Measurements from ENCODE around the gene POLR1D.

POLR1D gene

GRCh38 chr13:27621366-27622101 lies at the start of gene POLR1D:
TSS of gene POLR1D (plus strand) at chr13:27621892. CDS start at chr13:27621984, 92 bp downstream.
- peak; percentile 84 for DNase-seq

- no peak for DNase-seq
These were observed 49.3 kb upstream of the POLR1D start for GRCh38 chr13:27572234-27572901.

- no peak for DNase-seq
These were observed 48.4 kb upstream of the POLR1D start for GRCh38 chr13:27573265-27573664.

- DNase-seq: no peak
These were observed 47.0 kb upstream of the POLR1D start for GRCh38 chr13:27574661-27575060.

GRCh38 chr13:27578121-27579030 lies 43.3 kb upstream of the POLR1D start:
- DNase-seq: no peak

GRCh38 chr13:27583645-27584044 lies 38.0 kb upstream of the POLR1D start:
- no peak for DNase-seq

- DNase-seq: no peak
These were observed 34.5 kb upstream of the POLR1D start for GRCh38 chr13:27587095-27587746.

- DNase-seq: no peak
These were observed 33.3 kb upstream of the POLR1D start for GRCh38 chr13:27588405-27588804.

GRCh38 chr13:27592865-27593264 lies 28.8 kb upstream of the POLR1D start:
- no peak for DNase-seq

GRCh38 chr13:27593267-27593666 lies 28.4 kb upstream of the POLR1D start:
- no peak for DNase-seq

GRCh38 chr13:27595055-27595811 lies 26.5 kb upstream of the POLR1D start:
- DNase-seq: no peak

- DNase-seq: no peak
These were observed 22.6 kb upstream of the POLR1D start for GRCh38 chr13:27599096-27599495.

GRCh38 chr13:27599845-27600553 lies 21.7 kb upstream of the POLR1D start:
- DNase-seq: no peak

- DNase-seq: no peak
These were observed 21.0 kb upstream of the POLR1D start for GRCh38 chr13:27600711-27601110.

GRCh38 chr13:27601208-27601607 lies 20.5 kb upstream of the POLR1D start:
- no peak for DNase-seq

- DNase-seq: no peak
These were observed 19.9 kb upstream of the POLR1D start for GRCh38 chr13:27601803-27602202.

GRCh38 chr13:27605099-27605498 lies 16.6 kb upstream of the POLR1D start:
- DNase-seq: no peak

- DNase-seq: no peak
These were observed 16.0 kb upstream of the POLR1D start for GRCh38 chr13:27605610-27606200.

- DNase-seq: no peak
These were observed 14.6 kb upstream of the POLR1D start for GRCh38 chr13:27607125-27607524.

GRCh38 chr13:27613628-27614027 lies 8.1 kb upstream of the POLR1D start:
- no peak for DNase-seq

GRCh38 chr13:27617881-27618321 lies 3.8 kb upstream of the POLR1D start:
- DNase-seq: no peak
